HCT116 (cell line): ENCODE data around the gene NAA16. TPM values are rescaled to one million over a fixed set of nuclear protein-coding genes. Genes with fewer than 3 reads are reported as not detected.

Experiments used
- ATAC-seq: fragments of 200-7000 bp; cut with Tn5 transposase; 2 replicates; pipeline ENCODE4 v1.9.1; 2020; ENCODE audit warnings: mild to moderate bottlenecking, moderate library complexity
- BruUV-seq: library from RNA; stranded (reverse); fragments of 400-500 nt; replicated peaks from 2 replicates; lab custom pipeline; 2021; lab: Mats Ljungman, UMichigan
- CTCF ChIA-PET: fragments of 300-600 bp; sonication (Branson Sonifier 250); formaldehyde crosslinking; loops from one replicate; lab custom pipeline; 2021; ENCODE audit warnings: antibody characterized with exemption; lab: Charles Lee
- POLR2A ChIA-PET: fragments of 300-600, 350-600 bp; sonication (Branson Sonifier 250); formaldehyde crosslinking; loops from one replicate; lab custom pipeline; 2021; ENCODE audit warnings: antibody characterized with exemption; lab: Charles Lee
- RAD21 ChIA-PET, 2 experiments: fragments of 300-600 bp; sonication (Branson Sonifier 250); formaldehyde crosslinking; loops; one replicate each; lab custom pipeline; 2023; ENCODE audit warnings: low total read pairs in 2 of 2; ENCODE audit not compliant: uncharacterized antibody in 2 of 2, unreplicated experiment in 2 of 2, low non-redundant PET in 1 of 2; lab: Charles Lee
- DNase-seq: peaks from one replicate; pipeline ENCODE4 v3.0.0-alpha.2; 2010; ENCODE audit warnings: low read depth, low spot score
- H2AFZ ChIP-seq: fragments of 200-600 bp; shearing (Covaris generic), sonication (generic); 2 replicates; pipeline ENCODE4 v1.6.1; 2017; ENCODE audit warnings: low read depth, mixed run types, mixed read lengths, antibody characterized with exemption, low read length; ENCODE audit not compliant: poor library complexity, severe bottlenecking
- H3K27ac ChIP-seq: 2 replicates; pipeline ENCODE4 v1.5.1; 2012; ENCODE audit warnings: low read depth, low read length
- H3K27me3 ChIP-seq: fragments of 200-600 bp; sonication (generic); 2 replicates; pipeline ENCODE4 v1.6.1; 2016; ENCODE audit warnings: mixed run types, low read length, mixed read lengths; ENCODE audit not compliant: insufficient read depth
- H3K36me3 ChIP-seq, 2 experiments: fragments of 200-500 bp in 1 of 2; fragments of 200-600 bp in 1 of 2; sonication (Bioruptor generic) in 1 of 2; sonication (generic) in 1 of 2; 2 replicates each; pipeline versions ENCODE4 v1.5.1 to v1.6.1; 2014 to 2016; ENCODE audit warnings: low read length in 2 of 2, inconsistent platforms in 1 of 2, mixed read lengths in 1 of 2, mixed run types in 1 of 2; ENCODE audit not compliant: insufficient read depth in 2 of 2, control insufficient read depth in 1 of 2
- H3K4me1 ChIP-seq, 2 experiments: fragments of 200-600 bp in 1 of 2; sonication (generic) in 1 of 2; 2 replicates each; pipeline versions ENCODE4 v1.5.1 to v1.6.1; 2012 to 2017; ENCODE audit warnings: low read length in 2 of 2, inconsistent platforms in 1 of 2, mild to moderate bottlenecking in 1 of 2, mixed read lengths in 1 of 2, mixed run types in 1 of 2, moderate library complexity in 1 of 2; ENCODE audit not compliant: insufficient read depth in 2 of 2, control insufficient read depth in 1 of 2
- H3K4me2 ChIP-seq: fragments of 200-600 bp; sonication (generic); 2 replicates; pipeline ENCODE4 v1.6.1; 2017; ENCODE audit warnings: mixed run types, low read length, mixed read lengths
- H3K4me3 ChIP-seq, 2 experiments: fragments of 200-600 bp in 1 of 2; sonication (generic) in 1 of 2; replicated peaks in 1 of 2; 2 replicates each; pipeline ENCODE4 v1.5.1; 2011 to 2016; ENCODE audit warnings: low read length in 2 of 2, control low read depth in 1 of 2, low read depth in 1 of 2, mild to moderate bottlenecking in 1 of 2, mixed read lengths in 1 of 2, mixed run types in 1 of 2
- H3K79me2 ChIP-seq: fragments of 200-600 bp; sonication (generic); 2 replicates; pipeline ENCODE4 v1.6.1; 2017; ENCODE audit warnings: mild to moderate bottlenecking, mixed run types, low read length, moderate library complexity, mixed read lengths; ENCODE audit not compliant: insufficient read depth
- H3K9ac ChIP-seq: fragments of 200-600 bp; sonication (generic); 2 replicates; pipeline ENCODE4 v1.6.1; 2016; ENCODE audit warnings: low read length, mixed read lengths
- H3K9me2 ChIP-seq: fragments of 200-600 bp; sonication (generic), shearing (Covaris generic); 2 replicates; pipeline ENCODE4 v1.6.1; 2017; ENCODE audit warnings: mixed run types, mild to moderate bottlenecking, moderate library complexity; ENCODE audit not compliant: insufficient read depth
- H3K9me3 ChIP-seq, 2 experiments: fragments of 200-500 bp in 1 of 2; fragments of 200-600 bp in 1 of 2; sonication (Bioruptor generic) in 1 of 2; sonication (generic) in 1 of 2; 2 replicates each; pipeline ENCODE4 v1.6.1; 2014 to 2017; ENCODE audit warnings: low read length in 2 of 2, mixed read lengths in 2 of 2, inconsistent platforms in 1 of 2, low read depth in 1 of 2, mild to moderate bottlenecking in 1 of 2, mixed run types in 1 of 2, moderate library complexity in 1 of 2; ENCODE audit not compliant: control insufficient read depth in 1 of 2, insufficient read depth in 1 of 2
- H4K20me1 ChIP-seq: fragments of 200-600 bp; sonication (generic), shearing (Covaris generic); 2 replicates; pipeline ENCODE4 v1.6.1; 2017; ENCODE audit warnings: mixed run types, mild to moderate bottlenecking, moderate library complexity; ENCODE audit not compliant: insufficient read depth
- ATF3 ChIP-seq: IDR thresholded peaks from 2 replicates; pipeline ENCODE4 v1.6.1; 2012
- CBX3 ChIP-seq: IDR thresholded peaks from 2 replicates; pipeline ENCODE4 v1.6.1; 2012; ENCODE audit warnings: low read depth
- CTCF ChIP-seq, 3 experiments: fragments of 200-600 bp in 1 of 3; sonication (generic) in 1 of 3; IDR thresholded peaks in 2 of 3; conservative IDR thresholded peaks in 1 of 3; 2 replicates each; pipeline ENCODE4 v1.5.1; 2012 to 2017; ENCODE audit warnings: low read depth in 2 of 3, low read length in 2 of 3, antibody characterized with exemption in 1 of 3, borderline replicate concordance in 1 of 3, control low read depth in 1 of 3, mild to moderate bottlenecking in 1 of 3, mixed read lengths in 1 of 3, mixed run types in 1 of 3, moderate library complexity in 1 of 3; ENCODE audit not compliant: insufficient read depth in 1 of 3
- EZH2phosphoT487 ChIP-seq: fragments of 200-600 bp; IDR thresholded peaks from 2 replicates; pipeline ENCODE4 v1.6.1; 2018; ENCODE audit warnings: antibody characterized with exemption, borderline replicate concordance
- FOSL1 ChIP-seq: IDR thresholded peaks from 2 replicates; pipeline ENCODE4 v1.6.1; 2012; ENCODE audit warnings: low read depth
- MAX ChIP-seq: IDR thresholded peaks from 2 replicates; pipeline ENCODE4 v1.6.1; 2012
- POLR2AphosphoS5 ChIP-seq: IDR thresholded peaks from 2 replicates; pipeline ENCODE4 v1.6.1; 2011; ENCODE audit warnings: mild to moderate bottlenecking, low read depth, low read length, moderate library complexity
- REST ChIP-seq: IDR thresholded peaks from 2 replicates; pipeline ENCODE4 v1.6.1; 2012; ENCODE audit warnings: low read depth
- SIN3A ChIP-seq: IDR thresholded peaks from 2 replicates; pipeline ENCODE4 v1.6.1; 2012; ENCODE audit warnings: low read depth
- TCF7L2 ChIP-seq: IDR thresholded peaks from 2 replicates; pipeline ENCODE4 v1.7.0; 2011; ENCODE audit warnings: borderline replicate concordance, inconsistent platforms; ENCODE audit not compliant: insufficient read depth, insufficient read length; ENCODE audit errors: extremely low read depth
- YY1 ChIP-seq: IDR thresholded peaks from 2 replicates; pipeline ENCODE4 v1.6.1; 2011; ENCODE audit warnings: low read length, low read depth, moderate library complexity, mild to moderate bottlenecking; ENCODE audit not compliant: insufficient replicate concordance; ENCODE audit errors: extremely low read depth
- ZNF274 ChIP-seq: fragments of 200-500 bp; sonication (Bioruptor generic); IDR thresholded peaks from 2 replicates; pipeline ENCODE4 v1.6.1; 2014; ENCODE audit warnings: mild to moderate bottlenecking, low read depth, low read length, inconsistent platforms
- intact Hi-C: fragments of 100-400 bp; cut with micrococcal nuclease; formaldehyde crosslinking; loops from 2 replicates; pipeline ENCODE4 v1.10.0; 2022
- total RNA-seq: library from RNA; stranded (reverse); gene quantifications from one replicate; pipeline ENCODE4 v1.2.1, GENCODE V29; 2021; ENCODE audit not compliant: unreplicated experiment

The NAA16 gene
- total RNA-seq, 1 experiment from 2014 or later, result 19.1 TPM

GRCh38 chr13:41268764-41269163, 42.3 kb upstream of the NAA16 start:
- POLR2A ChIA-PET, result no interaction called here
- no peak for ATAC-seq
- no peaks in the 10 kb centered on the region for H3K9me2 ChIP-seq
- H3K4me1 ChIP-seq, result peaks cover 2% of the 10 kb centered on the region in 2 experiments; a peak in 1 of 4 replicates
- no peaks in the 10 kb centered on the region for H4K20me1 ChIP-seq
- peaks cover 14 to 24% of the 10 kb centered on the region in 2 experiments for H3K9me3 ChIP-seq
- H3K9ac ChIP-seq, result no peak overlapping the region
- no peak overlapping the region for H2AFZ ChIP-seq
- CTCF ChIA-PET, result no interaction called here
- TF ChIP-seq POLR2AphosphoS5 (no peak), CBX3 (peak; percentile 32; the same call in 1 of the 2 replicates)
- BruUV-seq, result no TSS peak
- RAD21 ChIA-PET, result no interaction called here
- intact Hi-C loops, result no loop called here
- H3K4me3 ChIP-seq, result no peak overlapping the region
- no peaks in the 10 kb centered on the region for H3K27me3 ChIP-seq
- no peak overlapping the region for H3K4me2 ChIP-seq
- peak; percentile 53 for DNase-seq
- H3K36me3 ChIP-seq, result no peaks in the 10 kb centered on the region
- no peaks in the 10 kb centered on the region for H3K79me2 ChIP-seq
- H3K27ac ChIP-seq, result no peak overlapping the region

- Histone ChIP-seq H3K4me1 (no peaks in the 10 kb centered on the region), H3K27ac (no peak overlapping the region), H3K27me3 (no peaks in the 10 kb centered on the region), H3K36me3 (no peaks in the 10 kb centered on the region), H3K79me2 (no peaks in the 10 kb centered on the region), H3K9me3 (peaks cover 14 to 24% of the 10 kb centered on the region in 2 experiments), H4K20me1 (no peaks in the 10 kb centered on the region), H3K4me3 (no peak overlapping the region), H3K4me2 (no peak overlapping the region), H3K9ac (no peak overlapping the region), H3K9me2 (no peaks in the 10 kb centered on the region), H2AFZ (no peak overlapping the region)
- ChIA-PET RAD21 (no interaction called here), CTCF (no interaction called here), POLR2A (interaction anchor here (1.1 kb wide), 1 partner anchor 10 kb away, joined by 3 read pairs; no protein-coding TSS in a partner anchor)
- BruUV-seq, result no TSS peak
- ATAC-seq (no peak), DNase-seq (no peak)
- intact Hi-C loops, result no loop called here
- TF ChIP-seq CBX3, result no peak
- TF ChIP-seq ATF3, result no peak
- TF ChIP-seq ZNF274, result no peak
- no peak for TF ChIP-seq MAX
- TF ChIP-seq YY1, result no peak
- no peak for TF ChIP-seq CTCF (IDR thresholded peaks at IDR 0.05 in 2 of 3, conservative IDR thresholded peaks at IDR 0.05 in 1 of 3; ENCODE audit: borderline replicate concordance in 1 of 3, insufficient read depth in 1 of 3, low read depth in 2 of 3, low read length in 2 of 3)
- TF ChIP-seq TCF7L2, result no peak
- no peak for TF ChIP-seq REST
- no peak for TF ChIP-seq EZH2phosphoT487
- no peak for TF ChIP-seq FOSL1
- TF ChIP-seq SIN3A, result no peak
Measured at GRCh38 chr13:41271456-41272285, 39.4 kb upstream of the NAA16 start.
